HEK293T (cell line): ENCODE results near the gene CCDC92B.

Experiments
- ARNT ChIP-seq: fragments of 450-650 bp; IDR thresholded peaks from 2 replicates; pipeline ENCODE4 v1.6.1; 2017; ENCODE audit warnings: mild to moderate bottlenecking
- BHLHE40 ChIP-seq: fragments of 450-650 bp; IDR thresholded peaks from 2 replicates; pipeline ENCODE4 v1.6.1; 2016; ENCODE audit warnings: mild to moderate bottlenecking, moderate library complexity, borderline replicate concordance
- ELF4 ChIP-seq: fragments of 450-650 bp; IDR thresholded peaks from 2 replicates; pipeline ENCODE4 v1.6.1; 2017; ENCODE audit warnings: antibody characterized with exemption
- FOXA1 ChIP-seq: fragments of 450-650 bp; IDR thresholded peaks from 2 replicates; pipeline ENCODE4 v1.6.1; 2016; ENCODE audit warnings: mild to moderate bottlenecking
- FOXK2 ChIP-seq: fragments of 450-650 bp; IDR thresholded peaks from 2 replicates; pipeline ENCODE4 v1.6.1; 2016; ENCODE audit warnings: mild to moderate bottlenecking
- FOXM1 ChIP-seq: fragments of 450-650 bp; IDR thresholded peaks from 2 replicates; pipeline ENCODE4 v1.6.1; 2017; ENCODE audit warnings: mild to moderate bottlenecking, borderline replicate concordance
- HDGF ChIP-seq: fragments of 450-650 bp; IDR thresholded peaks from 2 replicates; pipeline ENCODE4 v1.6.1; 2017; ENCODE audit warnings: antibody characterized with exemption, borderline replicate concordance
- L3MBTL2 ChIP-seq: fragments of 450-650 bp; conservative IDR thresholded peaks from 2 replicates; pipeline ENCODE4 v1.6.1; 2016; ENCODE audit warnings: mild to moderate bottlenecking
- SP1 ChIP-seq: fragments of 450-650 bp; IDR thresholded peaks from 2 replicates; pipeline ENCODE4 v1.6.1; 2017
- TF ChIP-seq, protein P1 (sequence below): fragments of 450-650 bp; IDR thresholded peaks from 2 replicates; pipeline ENCODE4 v1.6.1; 2016

DNA sequence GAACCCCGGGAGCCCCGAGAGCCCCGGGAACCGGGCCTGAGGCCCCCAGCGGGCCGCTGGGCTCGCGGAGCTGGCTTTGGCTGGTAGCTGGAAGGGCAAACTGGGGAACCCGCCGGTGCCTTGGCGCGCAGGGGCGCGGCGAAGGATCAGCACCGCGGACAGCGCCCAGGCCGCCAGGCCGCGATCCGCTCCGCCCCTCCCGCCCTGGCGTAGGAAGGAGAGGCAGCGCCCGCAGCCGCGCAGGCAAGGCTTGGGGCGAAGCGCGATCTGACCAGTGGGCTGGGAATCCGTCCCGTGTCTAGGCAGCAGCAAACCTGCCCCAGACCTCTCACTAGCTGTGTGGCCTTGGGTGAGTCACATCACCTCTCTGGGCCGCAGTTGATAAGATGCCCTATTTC, 331 bp upstream of the CCDC92B start:
- TF ChIP-seq BHLHE40, result no peak
- no peak for TF ChIP-seq L3MBTL2
- no peak for TF ChIP-seq FOXA1
- TF ChIP-seq FOXK2, result no peak
- TF ChIP-seq SP1, result no peak
- no peak for TF ChIP-seq HDGF
- TF ChIP-seq, protein P1, sequence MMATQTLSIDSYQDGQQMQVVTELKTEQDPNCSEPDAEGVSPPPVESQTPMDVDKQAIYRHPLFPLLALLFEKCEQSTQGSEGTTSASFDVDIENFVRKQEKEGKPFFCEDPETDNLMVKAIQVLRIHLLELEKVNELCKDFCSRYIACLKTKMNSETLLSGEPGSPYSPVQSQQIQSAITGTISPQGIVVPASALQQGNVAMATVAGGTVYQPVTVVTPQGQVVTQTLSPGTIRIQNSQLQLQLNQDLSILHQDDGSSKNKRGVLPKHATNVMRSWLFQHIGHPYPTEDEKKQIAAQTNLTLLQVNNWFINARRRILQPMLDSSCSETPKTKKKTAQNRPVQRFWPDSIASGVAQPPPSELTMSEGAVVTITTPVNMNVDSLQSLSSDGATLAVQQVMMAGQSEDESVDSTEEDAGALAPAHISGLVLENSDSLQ, result no peak
- TF ChIP-seq FOXM1, result no peak
- no peak for TF ChIP-seq ARNT
- TF ChIP-seq ELF4, result no peak
